IMR-90 (cell line): ENCODE measurements around the gene ATPAF1. TPM values are rescaled to one million over a fixed set of nuclear protein-coding genes. Genes with fewer than 3 reads are reported as not detected.

Experiments used
- ATAC-seq: fragments of 200-7000 bp; cut with Tn5 transposase; 2 replicates; pipeline ENCODE4 v1.9.1; 2020; ENCODE audit warnings: low read depth, mild to moderate bottlenecking, moderate library complexity
- BruUV-seq: library from RNA; stranded (reverse); fragments of 400-500 nt; replicated peaks from 2 replicates; lab custom pipeline; 2021; lab: Mats Ljungman, UMichigan
- CTCF ChIA-PET: fragments of 300-600 bp; formaldehyde crosslinking; extraction: SDS; loops from one replicate; lab custom pipeline; 2021; ENCODE audit warnings: antibody characterized with exemption; lab: Yijun Ruan, JAX
- POLR2A ChIA-PET: fragments of 300-600 bp; sonication (Branson Sonifier 250); formaldehyde crosslinking; loops from one replicate; lab custom pipeline; 2022; ENCODE audit warnings: antibody characterized with exemption; ENCODE audit not compliant: unreplicated experiment; lab: Charles Lee
- DNase-seq: peaks from one replicate; pipeline ENCODE4 v3.0.0; 2013
- H2AFZ ChIP-seq: replicated peaks from 2 replicates; pipeline ENCODE3; 2013; ENCODE audit warnings: low read length, mild to moderate bottlenecking; ENCODE audit not compliant: poor library complexity
- H2AK5ac ChIP-seq: 2 replicates; pipeline ENCODE4 v1.6.1; 2013; ENCODE audit warnings: low read depth, low read length, inconsistent platforms
- H2AK9ac ChIP-seq: replicated peaks from 2 replicates; pipeline ENCODE3; 2013; ENCODE audit warnings: mild to moderate bottlenecking, low read depth, low read length, moderate library complexity; ENCODE audit not compliant: poor library complexity
- H2BK120ac ChIP-seq: 2 replicates; pipeline ENCODE4 v1.6.1; 2013; ENCODE audit warnings: low read depth, low read length, inconsistent platforms
- H2BK15ac ChIP-seq: 3 replicates; pipeline ENCODE4 v1.6.1; 2013; ENCODE audit warnings: low read depth, low read length, inconsistent platforms
- H2BK20ac ChIP-seq: 2 replicates; pipeline ENCODE4 v1.6.1; 2013; ENCODE audit warnings: low read depth, mild to moderate bottlenecking, inconsistent platforms, low read length, moderate library complexity
- H2BK5ac ChIP-seq: 2 replicates; pipeline ENCODE4 v1.6.1; 2013; ENCODE audit warnings: mild to moderate bottlenecking, low read depth, low read length, inconsistent platforms; ENCODE audit not compliant: poor library complexity, severe bottlenecking
- H3K14ac ChIP-seq: replicated peaks from 2 replicates; pipeline ENCODE4 v1.6.1; 2013; ENCODE audit warnings: low read depth, low read length, inconsistent platforms
- H3K18ac ChIP-seq: 2 replicates; pipeline ENCODE4 v1.6.1; 2013; ENCODE audit warnings: low read depth, low read length, control low read depth
- H3K23ac ChIP-seq: 2 replicates; pipeline ENCODE4 v1.6.1; 2013; ENCODE audit warnings: low read depth, low read length, inconsistent platforms
- H3K27ac ChIP-seq: 2 replicates; pipeline ENCODE4 v1.5.1; 2013; ENCODE audit warnings: mild to moderate bottlenecking, control low read depth, low read length; ENCODE audit not compliant: insufficient read depth
- H3K27me3 ChIP-seq: 2 replicates; pipeline ENCODE4 v1.6.1; 2013; ENCODE audit warnings: low read length; ENCODE audit not compliant: control insufficient read depth, insufficient read depth
- H3K36me3 ChIP-seq: 2 replicates; pipeline ENCODE4 v1.6.1; 2013; ENCODE audit warnings: low read length, mixed read lengths; ENCODE audit not compliant: control insufficient read depth, insufficient read depth
- H3K4ac ChIP-seq: 2 replicates; pipeline ENCODE4 v1.6.1; 2013; ENCODE audit warnings: low read depth, low read length, inconsistent platforms
- H3K4me1 ChIP-seq: 2 replicates; pipeline ENCODE4 v1.6.1; 2013; ENCODE audit warnings: low read length, mixed read lengths; ENCODE audit not compliant: control insufficient read depth, insufficient read depth
- H3K4me2 ChIP-seq: 2 replicates; pipeline ENCODE4 v1.6.1; 2013; ENCODE audit warnings: low read depth, mild to moderate bottlenecking, control low read depth, low read length, moderate library complexity
- H3K4me3 ChIP-seq: 2 replicates; pipeline ENCODE4 v1.5.1; 2013; ENCODE audit warnings: low read depth, mild to moderate bottlenecking, control low read depth, low read length, moderate library complexity; ENCODE audit not compliant: insufficient read depth
- H3K56ac ChIP-seq: 2 replicates; pipeline ENCODE4 v1.6.1; 2013; ENCODE audit warnings: low read length, inconsistent platforms; ENCODE audit not compliant: insufficient read depth; ENCODE audit errors: extremely low read depth
- H3K79me1 ChIP-seq, 2 experiments: 2 replicates each; pipeline ENCODE4 v1.6.1; 2013; ENCODE audit warnings: low read length in 2 of 2, inconsistent platforms in 1 of 2, low read depth in 1 of 2
- H3K9ac ChIP-seq: 2 replicates; pipeline ENCODE4 v1.6.1; 2013; ENCODE audit warnings: low read depth, low read length, control low read depth
- H3K9me1 ChIP-seq: 2 replicates; pipeline ENCODE4 v1.6.1; 2013; ENCODE audit warnings: low read length, inconsistent platforms; ENCODE audit not compliant: insufficient read depth
- H3K9me3 ChIP-seq: 2 replicates; pipeline ENCODE4 v1.6.1; 2013; ENCODE audit warnings: low read length; ENCODE audit not compliant: control insufficient read depth, insufficient read depth
- H4K20me1 ChIP-seq: 2 replicates; pipeline ENCODE4 v1.6.1; 2013; ENCODE audit warnings: low read length, inconsistent platforms; ENCODE audit not compliant: insufficient read depth
- H4K5ac ChIP-seq: 2 replicates; pipeline ENCODE4 v1.6.1; 2013; ENCODE audit warnings: mild to moderate bottlenecking, low read depth, low read length, control low read depth
- H4K8ac ChIP-seq, 2 experiments: 2 replicates each; pipeline ENCODE4 v1.6.1; 2013; ENCODE audit warnings: low read depth in 2 of 2, low read length in 2 of 2, control low read depth in 1 of 2, inconsistent platforms in 1 of 2
- H4K91ac ChIP-seq: 2 replicates; pipeline ENCODE4 v1.6.1; 2013; ENCODE audit warnings: low read depth, low read length, inconsistent platforms; ENCODE audit not compliant: insufficient read depth
- BHLHE40 ChIP-seq: fragments of 150-350 bp; IDR thresholded peaks from 2 replicates; pipeline ENCODE4 v1.6.1; 2016; ENCODE audit warnings: mild to moderate bottlenecking, low read depth, low read length
- CEBPB ChIP-seq: IDR thresholded peaks from 2 replicates; pipeline ENCODE4 v1.6.1; 2012; ENCODE audit warnings: low read depth, low read length, improper control_type of control experiment
- CHD1 ChIP-seq: IDR thresholded peaks from 2 replicates; pipeline ENCODE4 v1.6.1; 2012; ENCODE audit warnings: low read depth, low read length, improper control_type of control experiment
- FOS ChIP-seq: fragments of 150-350 bp; IDR thresholded peaks from 2 replicates; pipeline ENCODE4 v1.6.1; 2016; ENCODE audit warnings: low read depth, low read length
- MAZ ChIP-seq: IDR thresholded peaks from 2 replicates; pipeline ENCODE4 v1.6.1; 2012; ENCODE audit warnings: low read depth, mild to moderate bottlenecking, low read length, improper control_type of control experiment, moderate library complexity, borderline replicate concordance
- MXI1 ChIP-seq: IDR thresholded peaks from 2 replicates; pipeline ENCODE4 v1.6.1; 2012; ENCODE audit warnings: low read depth, mild to moderate bottlenecking, low read length, moderate library complexity, borderline replicate concordance
- NFE2L2 ChIP-seq: fragments of 150-350 bp; IDR thresholded peaks from 2 replicates; pipeline ENCODE4 v1.6.1; 2016; ENCODE audit warnings: low read depth, mild to moderate bottlenecking, low read length
- POLR2A ChIP-seq: IDR thresholded peaks from 2 replicates; pipeline ENCODE4 v1.6.1; 2012; ENCODE audit warnings: mild to moderate bottlenecking, low read depth, low read length
- RAD21 ChIP-seq: IDR thresholded peaks from 2 replicates; pipeline ENCODE4 v1.6.1; 2012; ENCODE audit warnings: low read length, improper control_type of control experiment
- RFX5 ChIP-seq: IDR thresholded peaks from 2 replicates; pipeline ENCODE4 v1.8.0; 2012; ENCODE audit warnings: low read depth, mild to moderate bottlenecking, low read length, moderate library complexity
- SMC3 ChIP-seq: fragments of 150-350 bp; IDR thresholded peaks from 2 replicates; pipeline ENCODE4 v1.6.1; 2016; ENCODE audit warnings: low read depth, mild to moderate bottlenecking, antibody characterized with exemption, low read length, moderate library complexity
- WGBS, 2 experiments: methylation state at CpG; one replicate each; pipeline versions ENCODE4 v1.1.5 to v1.1.7; 2013; ENCODE audit warnings: missing lambda C conversion rate in 2 of 2; ENCODE audit not compliant: insufficient read length in 1 of 2; ENCODE audit errors: extremely low coverage in 2 of 2; 5-methylcytosine and 5-hydroxymethylcytosine counted together
- dilution Hi-C: fragments of 300-500 bp; cut with HindIII; formaldehyde crosslinking; loops from one replicate; pipeline ENCODE4 v1.14.3; 2018; ENCODE audit warnings: low sequenced_read_pairs; ENCODE audit not compliant: unreplicated experiment
- in situ Hi-C: fragments of 300-500 bp; cut with MboI; formaldehyde crosslinking; loops from 3 replicates; pipeline ENCODE4 v1.14.3; 2019; ENCODE audit warnings: low sequenced_read_pairs, inconsistent platforms, mixed read lengths
- intact Hi-C: fragments of 100-400 bp; cut with micrococcal nuclease; formaldehyde crosslinking; loops from 2 replicates; pipeline ENCODE4 v1.10.0; 2022
- polyA plus RNA-seq, 3 experiments: library from polyadenylated mRNA; depleted of rRNA; stranded (reverse); fragments of >200 nt; gene quantifications; 2 replicates each; pipeline ENCODE4 v1.2.3, GENCODE V29; 2012; ENCODE audit warnings: low replicate concordance in 1 of 3
- total RNA-seq: library from RNA; depleted of rRNA; stranded (reverse); fragments of >200 nt; gene quantifications from 2 replicates; pipeline ENCODE4 v1.2.3, GENCODE V29; 2012
- TF ChIP-seq, protein P1 (sequence below): fragments of 150-350 bp; IDR thresholded peaks from 2 replicates; pipeline ENCODE4 v1.6.1; 2017; ENCODE audit warnings: mild to moderate bottlenecking, antibody characterized with exemption, low read length, low read depth
- TF ChIP-seq, protein P2 (sequence below): fragments of 150-350 bp; IDR thresholded peaks from 2 replicates; pipeline ENCODE4 v1.6.1; 2016; ENCODE audit warnings: low read depth, mild to moderate bottlenecking, low read length, moderate library complexity, borderline replicate concordance
- TF ChIP-seq, protein P3 (sequence below): conservative IDR thresholded peaks from 2 replicates; pipeline ENCODE4 v1.5.1; 2012; ENCODE audit warnings: mild to moderate bottlenecking, low read depth, low read length, improper control_type of control experiment

ATPAF1 gene
- total and polyA plus RNA-seq, 2 of the 4 experiments (the other 2 are of a cell fraction), result 55.5 to 80.3 TPM

DNA sequence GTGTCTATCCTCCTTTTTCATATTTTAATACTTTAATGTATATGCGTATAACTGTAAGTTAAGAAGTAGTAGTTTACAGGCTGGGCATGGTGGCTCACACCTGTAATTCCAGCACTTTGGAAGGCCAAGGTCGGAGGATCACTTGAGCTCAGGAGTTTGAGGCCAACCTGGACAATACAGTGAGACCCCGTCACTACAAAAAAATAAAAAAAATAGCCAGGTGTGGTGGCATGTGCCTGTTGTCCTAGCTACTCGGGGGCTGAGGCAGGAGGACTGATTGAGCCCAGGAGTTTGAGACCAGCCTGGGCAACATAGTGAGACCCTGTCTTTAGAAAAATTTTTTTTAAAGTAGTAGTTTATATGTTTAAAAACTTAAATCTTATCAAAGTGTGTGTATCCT is 22.3 kb downstream of the ATPAF1 start:
- Histone ChIP-seq H3K14ac (no peak overlapping the region), H2BK20ac (no peak overlapping the region; the same call in 1 of the 2 replicates), H2BK5ac (no peak overlapping the region), H3K4me3 (no peak overlapping the region), H2BK120ac (no peak overlapping the region; the same call in 1 of the 2 replicates), H2AK5ac (no peak overlapping the region), H2BK15ac (no peak overlapping the region), H4K8ac (no peak overlapping the region), H3K79me1 (0 out of 4 replicates have a peak, but pooled peaks cover 0 to 3% of the 10 kb centered on the region in 2 experiments), H3K23ac (no peak overlapping the region), H2AK9ac (no peak overlapping the region), H3K27me3 (no peaks in the 10 kb centered on the region), H3K56ac (no peak overlapping the region), H3K4ac (no peak overlapping the region; the same call in 1 of the 2 replicates), H4K91ac (no peak overlapping the region), H3K18ac (no peak overlapping the region), H2AFZ (no peak overlapping the region), H3K36me3 (peaks cover 12% of the 10 kb centered on the region), H3K4me2 (no peak overlapping the region), H4K5ac (no peak overlapping the region), H3K27ac (no peak overlapping the region), H3K9ac (no peak overlapping the region), H3K9me3 (0 out of 2 replicates have a peak, but pooled peaks cover 2% of the 10 kb centered on the region), H4K20me1 (0 out of 2 replicates have a peak, but pooled peaks cover 3% of the 10 kb centered on the region), H3K9me1 (peaks cover 3% of the 10 kb centered on the region; the same call in 1 of the 2 replicates), H3K4me1 (peaks cover 4% of the 10 kb centered on the region; the same call in 1 of the 2 replicates)
- BruUV-seq, result no TSS peak
- DNase-seq, result no peak
- intact Hi-C loops (no loop called here), dilution Hi-C loops (no loop called here), in situ Hi-C loops (no loop called here)
- no peak for ATAC-seq
- WGBS, 2 experiments, result no CpG with 5 or more reads among the region's 4 CpGs
- POLR2A ChIA-PET, result interaction anchor here (0.6 kb wide), 1 partner anchor 16 kb away, joined by 7 read pairs; no protein-coding TSS in a partner anchor
- CTCF ChIA-PET, result no interaction called here
- no peak for TF ChIP-seq NFE2L2
- TF ChIP-seq, protein P1, sequence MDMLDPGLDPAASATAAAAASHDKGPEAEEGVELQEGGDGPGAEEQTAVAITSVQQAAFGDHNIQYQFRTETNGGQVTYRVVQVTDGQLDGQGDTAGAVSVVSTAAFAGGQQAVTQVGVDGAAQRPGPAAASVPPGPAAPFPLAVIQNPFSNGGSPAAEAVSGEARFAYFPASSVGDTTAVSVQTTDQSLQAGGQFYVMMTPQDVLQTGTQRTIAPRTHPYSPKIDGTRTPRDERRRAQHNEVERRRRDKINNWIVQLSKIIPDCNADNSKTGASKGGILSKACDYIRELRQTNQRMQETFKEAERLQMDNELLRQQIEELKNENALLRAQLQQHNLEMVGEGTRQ, result no peak
- no peak for TF ChIP-seq RFX5
- no peak for TF ChIP-seq MXI1
- TF ChIP-seq, protein P2, sequence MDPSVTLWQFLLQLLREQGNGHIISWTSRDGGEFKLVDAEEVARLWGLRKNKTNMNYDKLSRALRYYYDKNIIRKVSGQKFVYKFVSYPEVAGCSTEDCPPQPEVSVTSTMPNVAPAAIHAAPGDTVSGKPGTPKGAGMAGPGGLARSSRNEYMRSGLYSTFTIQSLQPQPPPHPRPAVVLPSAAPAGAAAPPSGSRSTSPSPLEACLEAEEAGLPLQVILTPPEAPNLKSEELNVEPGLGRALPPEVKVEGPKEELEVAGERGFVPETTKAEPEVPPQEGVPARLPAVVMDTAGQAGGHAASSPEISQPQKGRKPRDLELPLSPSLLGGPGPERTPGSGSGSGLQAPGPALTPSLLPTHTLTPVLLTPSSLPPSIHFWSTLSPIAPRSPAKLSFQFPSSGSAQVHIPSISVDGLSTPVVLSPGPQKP, result no peak
- no peak for TF ChIP-seq RAD21
- TF ChIP-seq CHD1, result no peak
- no peak for TF ChIP-seq SMC3
- no peak for TF ChIP-seq FOS
- TF ChIP-seq CEBPB, result no peak
- TF ChIP-seq POLR2A, result no peak
- no peak for TF ChIP-seq BHLHE40
- no peak for TF ChIP-seq MAZ
- TF ChIP-seq, protein P3, sequence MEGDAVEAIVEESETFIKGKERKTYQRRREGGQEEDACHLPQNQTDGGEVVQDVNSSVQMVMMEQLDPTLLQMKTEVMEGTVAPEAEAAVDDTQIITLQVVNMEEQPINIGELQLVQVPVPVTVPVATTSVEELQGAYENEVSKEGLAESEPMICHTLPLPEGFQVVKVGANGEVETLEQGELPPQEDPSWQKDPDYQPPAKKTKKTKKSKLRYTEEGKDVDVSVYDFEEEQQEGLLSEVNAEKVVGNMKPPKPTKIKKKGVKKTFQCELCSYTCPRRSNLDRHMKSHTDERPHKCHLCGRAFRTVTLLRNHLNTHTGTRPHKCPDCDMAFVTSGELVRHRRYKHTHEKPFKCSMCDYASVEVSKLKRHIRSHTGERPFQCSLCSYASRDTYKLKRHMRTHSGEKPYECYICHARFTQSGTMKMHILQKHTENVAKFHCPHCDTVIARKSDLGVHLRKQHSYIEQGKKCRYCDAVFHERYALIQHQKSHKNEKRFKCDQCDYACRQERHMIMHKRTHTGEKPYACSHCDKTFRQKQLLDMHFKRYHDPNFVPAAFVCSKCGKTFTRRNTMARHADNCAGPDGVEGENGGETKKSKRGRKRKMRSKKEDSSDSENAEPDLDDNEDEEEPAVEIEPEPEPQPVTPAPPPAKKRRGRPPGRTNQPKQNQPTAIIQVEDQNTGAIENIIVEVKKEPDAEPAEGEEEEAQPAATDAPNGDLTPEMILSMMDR, result no peak
